Stimulated activated CD4-positive, alpha-beta T cell treated with anti-CD3 and anti-CD28 coated beads, Interleukin-1b, Interleukin-23, amount 100 ng/mL, for 4 hours (primary cell): ENCODE results near the gene SF3B2.
"Not testable (repeated sequence)": the region's sequence is repeated elsewhere in the genome, so short reads cannot be mapped to it uniquely, and the experiment has no call there.

ENCODE experiments used
- DNase-seq, 2 donors: peaks; one replicate each; pipeline ENCODE4 v3.0.0-alpha.2; 2020; ENCODE audit warnings: low read depth in 2 of 2

The SF3B2 gene

GRCh38 chr11:66051766-66052663 is at the start of gene SF3B2:
Gene SF3B2, plus strand, starts transcription at chr11:66052364. Its CDS starts 21 bp downstream, at chr11:66052385.
- DNase-seq: peak; percentile 89

- DNase-seq: peak; percentile 66
Measured at GRCh38 chr11:66002648-66003225, 49.4 kb upstream of the SF3B2 start.

GRCh38 chr11:66003291-66003690 is 48.9 kb upstream of the SF3B2 start:
- DNase-seq: no peak

DNA sequence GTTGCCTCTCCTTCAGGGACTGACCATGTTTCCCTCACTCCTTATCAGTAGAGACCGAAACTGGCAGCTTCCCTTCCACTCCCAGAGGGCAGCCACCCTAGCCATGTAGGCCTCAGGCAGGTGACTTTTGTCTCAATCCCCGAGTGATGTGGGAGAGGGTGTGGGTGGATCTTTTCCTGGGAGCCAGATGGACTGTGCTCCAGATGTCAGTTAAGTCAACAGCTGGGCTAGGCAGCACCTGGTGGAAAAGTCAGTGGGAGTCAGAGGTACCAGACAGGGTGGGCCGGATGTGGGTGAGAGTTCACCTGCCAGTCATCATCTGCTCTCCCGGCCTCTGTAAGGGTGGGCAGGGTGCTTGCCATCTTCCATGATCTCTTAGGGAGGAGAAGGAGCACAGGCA is 48.0 kb upstream of the SF3B2 start:
- DNase-seq: no peak

DNA sequence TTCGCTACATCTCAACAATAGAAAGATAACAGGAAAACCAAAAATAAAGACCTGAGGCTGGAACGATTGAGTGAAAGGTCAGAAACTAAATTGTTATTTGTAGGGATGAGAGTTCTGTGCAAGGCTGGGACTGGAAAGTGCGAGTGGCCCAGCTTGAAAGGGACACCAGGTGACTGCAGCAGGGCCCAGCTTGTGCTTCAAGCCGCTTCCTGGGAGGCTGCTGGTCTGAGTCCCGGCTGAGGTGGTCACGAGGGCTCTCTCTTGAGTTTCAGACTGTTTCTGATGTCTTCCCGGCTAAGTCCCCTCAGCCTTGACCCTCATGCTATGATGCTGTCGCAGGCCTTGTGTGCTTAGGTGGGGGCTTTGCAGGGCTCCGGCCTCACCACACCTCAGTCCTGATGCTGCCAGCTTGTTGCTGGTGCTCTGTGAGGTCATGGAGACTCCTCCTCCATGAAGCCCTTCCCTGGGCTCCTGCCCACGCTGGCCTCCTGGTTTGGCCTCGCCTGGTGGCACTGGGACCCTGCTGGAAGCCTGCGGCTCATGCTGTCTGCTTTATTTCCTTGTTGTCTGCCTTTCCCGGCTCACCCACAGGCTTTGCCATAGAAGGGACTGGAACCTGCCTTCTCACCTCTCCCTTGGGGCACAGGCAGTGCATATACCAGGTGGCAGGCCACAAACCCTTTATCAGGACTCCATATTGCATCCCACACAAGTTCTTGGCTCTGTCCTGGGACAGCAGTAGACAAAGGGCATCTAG is 45.9 kb upstream of the SF3B2 start:
- DNase-seq: no peak

DNA sequence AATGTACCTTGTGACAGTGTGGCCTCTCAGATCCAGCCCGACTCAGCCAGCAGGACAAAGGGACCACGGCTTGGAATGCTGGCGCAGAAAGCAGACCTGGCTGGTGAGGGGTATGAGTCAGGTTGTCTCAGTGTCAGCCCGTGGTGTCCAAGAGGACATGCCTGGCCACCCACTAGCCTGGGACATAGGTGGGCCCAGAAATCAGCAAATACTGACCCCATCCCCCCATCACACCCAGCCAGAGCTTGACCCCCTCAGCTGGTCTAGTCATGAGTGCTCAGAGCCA is 45.3 kb upstream of the SF3B2 start:
- DNase-seq: no peak

DNA sequence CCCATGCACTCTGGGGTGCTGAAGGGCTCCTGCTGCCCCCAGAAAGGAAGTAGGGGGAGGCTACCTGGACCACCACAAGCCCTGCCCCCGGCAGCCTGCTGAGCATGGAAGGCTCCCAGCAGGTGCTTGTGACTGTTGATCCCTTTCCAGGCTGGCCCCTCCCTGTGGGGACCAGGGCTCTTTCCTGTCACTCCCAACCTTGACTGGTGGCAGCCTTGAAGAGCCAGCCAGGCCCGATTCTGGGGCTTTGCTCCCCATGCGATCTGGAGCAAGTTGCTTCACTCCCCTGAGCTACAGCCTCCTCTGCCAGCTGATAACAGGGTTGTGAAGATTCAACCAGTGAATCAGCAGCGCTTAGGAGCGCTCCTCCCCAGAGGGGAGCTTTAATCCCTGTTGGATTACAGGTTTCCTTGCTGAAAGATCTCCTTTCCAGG is 44.9 kb upstream of the SF3B2 start:
- no peak for DNase-seq

GRCh38 chr11:66008095-66008467 is 44.1 kb upstream of the SF3B2 start:
- DNase-seq: no peak

- DNase-seq: no peak
Measured at GRCh38 chr11:66008468-66009101, 43.6 kb upstream of the SF3B2 start.

DNA sequence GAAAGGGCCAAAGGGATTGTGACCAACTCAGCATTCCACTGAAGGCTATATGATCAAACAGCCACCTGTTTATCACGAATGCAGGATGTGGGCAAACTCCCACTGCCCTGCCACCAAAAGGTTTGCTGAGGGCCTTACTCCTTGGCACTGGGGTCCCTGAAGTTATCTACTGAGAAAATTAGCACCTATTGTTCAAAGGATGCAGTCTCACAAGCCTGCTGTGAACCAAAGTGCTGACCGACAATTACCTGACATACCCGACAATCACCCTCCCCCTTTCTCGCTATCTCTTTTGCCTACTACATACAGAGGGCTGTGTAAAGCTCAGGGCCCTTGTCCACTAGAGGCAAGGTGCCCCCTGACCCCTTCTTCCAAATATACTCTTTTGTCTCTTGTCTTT is 42.1 kb upstream of the SF3B2 start:
- not testable (repeated sequence) for DNase-seq

DNA sequence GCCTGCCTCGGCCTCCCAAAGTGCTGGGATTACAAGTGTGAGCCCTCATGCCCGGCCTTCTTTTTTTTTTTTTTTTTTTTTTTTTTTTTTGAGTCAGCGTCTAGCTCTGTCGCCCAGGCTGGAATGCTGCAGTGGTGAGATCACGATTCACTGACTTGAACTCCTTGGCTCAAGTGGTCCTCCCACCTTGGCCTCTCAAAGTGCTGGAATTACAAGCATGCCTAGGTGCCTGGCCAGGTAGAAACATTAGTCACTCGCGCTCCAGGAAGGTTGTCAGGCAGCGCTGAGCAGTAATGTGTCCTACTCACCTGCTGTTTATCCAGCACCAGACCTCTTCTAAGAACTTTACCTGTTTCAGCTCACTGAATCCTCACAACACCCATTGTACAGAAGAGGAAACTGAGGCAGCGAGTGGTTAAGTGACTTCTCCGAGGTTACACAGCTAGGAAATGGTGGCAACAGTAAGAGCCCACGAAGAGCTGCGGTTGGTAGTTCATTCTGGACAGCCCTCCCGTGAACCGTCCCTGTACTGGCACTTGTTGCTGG is 40.9 kb upstream of the SF3B2 start:
- no peak for DNase-seq

GRCh38 chr11:66011785-66012303 is 40.3 kb upstream of the SF3B2 start, which contains the start of gene CST6:
Gene CST6, plus strand, starts transcription at chr11:66012008. Its CDS starts 37 bp downstream, at chr11:66012045.
- DNase-seq: no peak

GRCh38 chr11:66012371-66012945 is 39.7 kb upstream of the SF3B2 start:
- no peak for DNase-seq

GRCh38 chr11:66012946-66013761 is 39.0 kb upstream of the SF3B2 start:
- no peak for DNase-seq

- no peak for DNase-seq
Measured at GRCh38 chr11:66013762-66014100, 38.4 kb upstream of the SF3B2 start.

- DNase-seq: no peak
Measured at GRCh38 chr11:66014804-66015453, 37.2 kb upstream of the SF3B2 start.

DNA sequence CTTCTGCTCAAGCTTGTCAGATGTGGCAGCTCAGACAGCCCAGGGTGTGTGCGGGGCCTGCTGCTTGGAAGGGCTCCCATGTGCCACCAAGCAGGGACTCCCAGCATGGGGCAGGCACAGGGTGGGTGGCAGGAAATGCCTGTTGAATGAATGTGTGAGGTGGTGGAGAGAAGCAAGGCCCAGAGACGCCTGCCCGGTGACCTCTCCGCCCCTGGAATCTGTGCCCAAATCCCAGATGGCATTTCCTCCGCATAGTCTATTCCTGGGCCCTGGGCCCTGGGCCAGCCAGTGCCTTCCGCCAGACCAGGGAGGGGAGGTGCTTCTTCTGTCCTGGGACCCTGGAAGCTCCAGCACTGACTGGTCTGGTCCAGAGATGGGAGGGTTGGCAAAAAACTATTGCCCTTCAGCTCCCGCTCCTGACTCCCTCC is 36.7 kb upstream of the SF3B2 start:
- DNase-seq: no peak

DNA sequence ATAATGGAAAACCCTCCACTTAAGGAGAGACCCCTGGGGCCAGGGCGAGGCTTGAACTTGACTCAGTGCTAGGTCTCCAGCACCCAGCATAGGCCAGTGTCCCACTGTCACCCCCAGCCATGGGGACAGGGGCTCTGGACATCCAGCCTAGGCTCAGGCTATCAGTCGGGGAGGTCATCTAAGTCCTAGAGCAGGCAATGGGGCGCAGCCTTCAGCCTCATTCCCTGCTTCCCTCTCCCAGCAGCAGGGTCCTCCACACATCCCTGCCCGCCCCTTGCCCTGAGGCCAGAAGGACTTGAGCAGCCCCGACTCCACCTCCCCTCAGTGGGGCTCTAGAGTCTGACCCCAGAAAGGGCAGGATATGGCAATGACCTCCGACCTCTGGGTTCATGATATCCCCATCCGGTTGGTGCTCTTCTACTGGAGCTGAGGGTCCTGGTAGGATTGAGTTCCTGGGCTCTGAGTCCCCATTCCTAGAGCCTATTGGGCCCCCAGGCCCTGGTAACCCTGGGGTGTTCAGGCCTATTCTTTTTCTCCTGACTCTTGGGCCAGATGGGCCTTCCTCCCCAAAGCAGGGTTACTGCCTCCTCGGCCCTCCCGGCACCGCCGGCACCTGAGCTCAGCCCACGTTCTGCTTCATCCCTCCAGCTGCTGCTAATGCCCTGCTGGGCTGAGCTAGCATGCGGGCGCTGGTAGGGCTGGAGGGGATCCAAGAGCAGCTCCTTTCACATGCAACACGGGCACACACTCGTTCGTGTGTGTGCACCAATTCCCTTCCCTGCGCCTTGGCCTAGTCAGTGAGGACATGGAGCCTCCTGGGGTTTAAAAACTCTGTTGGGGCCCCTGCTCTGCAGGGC is 36.0 kb upstream of the SF3B2 start:
- no peak for DNase-seq

DNA sequence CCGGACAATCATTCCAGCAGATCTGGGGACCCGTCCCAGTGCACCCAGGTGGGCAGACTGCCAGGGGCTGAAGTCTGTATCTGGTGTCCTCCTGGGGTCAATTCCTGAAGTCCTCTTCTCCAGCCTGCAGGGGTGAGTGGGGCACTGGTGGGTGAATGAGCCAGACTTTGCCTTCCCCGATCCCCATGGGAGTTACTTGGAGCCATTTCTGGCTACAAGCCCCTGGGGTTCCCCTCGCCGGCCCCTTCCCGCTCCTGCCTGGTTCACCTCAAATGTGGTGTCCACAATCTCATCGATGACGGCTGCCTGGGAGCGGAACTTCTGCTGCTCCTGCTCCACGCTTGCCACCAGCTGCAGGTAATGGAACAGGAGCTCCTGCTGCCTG is 35.4 kb upstream of the SF3B2 start:
- no peak for DNase-seq
